SK-N-SH (cell line): ENCODE results near the gene BCAR3. TPM values are rescaled to one million over a fixed set of nuclear protein-coding genes. Genes with fewer than 3 reads are reported as not detected.

Source experiments
- CTCF ChIA-PET: fragments of 300-600, 350-600 bp; formaldehyde crosslinking; extraction: SDS; loops from one replicate; lab custom pipeline; 2021; lab: Yijun Ruan, JAX
- POLR2A ChIA-PET: fragments of 350-600 bp; sonication (Branson Sonifier 250); formaldehyde crosslinking; extraction: SDS; loops from one replicate; lab custom pipeline; 2020; ENCODE audit warnings: antibody characterized with exemption, inconsistent platforms; lab: Yijun Ruan, JAX
- DNase-seq: peaks from one replicate; pipeline ENCODE4 v3.0.0; 2012
- H2AFZ ChIP-seq: fragments of 200-600 bp; sonication (generic); 2 replicates; pipeline ENCODE4 v1.8.1; 2016; ENCODE audit warnings: antibody characterized with exemption, mild to moderate bottlenecking, low read depth
- H3F3A ChIP-seq: fragments of 200-600 bp; sonication (generic); replicated peaks from 2 replicates; pipeline ENCODE3; 2016; ENCODE audit warnings: antibody characterized with exemption, mild to moderate bottlenecking; ENCODE audit not compliant: insufficient read depth
- H3K27ac ChIP-seq, 2 experiments: fragments of 200-500 bp in 1 of 2; fragments of 200-600 bp in 1 of 2; sonication (Bioruptor generic) in 1 of 2; sonication (generic), shearing (Covaris generic) in 1 of 2; 2 replicates each; pipeline versions ENCODE4 v1.5.1 to v1.6.1; 2014 to 2016; ENCODE audit warnings: low read depth in 2 of 2, inconsistent platforms in 1 of 2, low read length in 1 of 2, mild to moderate bottlenecking in 1 of 2, mixed read lengths in 1 of 2
- H3K27me3 ChIP-seq: fragments of 200-600 bp; sonication (generic), shearing (Covaris generic); 2 replicates; pipeline ENCODE4 v1.6.1; 2016; ENCODE audit warnings: mixed run types; ENCODE audit not compliant: insufficient read depth
- H3K36me3 ChIP-seq, 2 experiments: fragments of 200-500 bp in 1 of 2; fragments of 200-600 bp in 1 of 2; sonication (Bioruptor generic) in 1 of 2; sonication (generic) in 1 of 2; replicated peaks in 1 of 2; 2 replicates each; pipeline versions ENCODE3 to v1.5.1; 2014 to 2016; ENCODE audit warnings: low read length in 1 of 2, mild to moderate bottlenecking in 1 of 2; ENCODE audit not compliant: insufficient read depth in 2 of 2, control insufficient read depth in 1 of 2
- H3K4me1 ChIP-seq, 2 experiments: fragments of 200-500 bp in 1 of 2; fragments of 200-600 bp in 1 of 2; sonication (Bioruptor generic) in 1 of 2; sonication (generic), shearing (Covaris generic) in 1 of 2; 2 replicates each; pipeline versions ENCODE4 v1.5.1 to v1.6.1; 2014 to 2016; ENCODE audit warnings: low read depth in 1 of 2, low read length in 1 of 2, mixed run types in 1 of 2; ENCODE audit not compliant: insufficient read depth in 2 of 2, control insufficient read depth in 1 of 2
- H3K4me2 ChIP-seq: fragments of 200-600 bp; sonication (generic), shearing (Covaris generic); 2 replicates; pipeline ENCODE4 v1.6.1; 2017; ENCODE audit warnings: mixed run types
- H3K4me3 ChIP-seq, 2 experiments: fragments of 200-500 bp in 1 of 2; fragments of 200-600 bp in 1 of 2; sonication (Bioruptor generic) in 1 of 2; sonication (generic), shearing (Covaris generic) in 1 of 2; 2 replicates each; pipeline versions ENCODE4 v1.5.1 to v1.8.1; 2014 to 2016; ENCODE audit warnings: low read depth in 2 of 2, inconsistent platforms in 1 of 2, low read length in 1 of 2, mild to moderate bottlenecking in 1 of 2, mixed read lengths in 1 of 2, moderate library complexity in 1 of 2
- H3K79me2 ChIP-seq: fragments of 200-600 bp; sonication (generic); 2 replicates; pipeline ENCODE4 v1.8.1; 2017; ENCODE audit warnings: mild to moderate bottlenecking; ENCODE audit not compliant: insufficient read depth
- H3K9ac ChIP-seq: fragments of 200-600 bp; sonication (generic); 2 replicates; pipeline ENCODE4 v1.6.1; 2017; ENCODE audit warnings: mixed run types
- H3K9me2 ChIP-seq: fragments of 200-600 bp; sonication (generic); 2 replicates; pipeline ENCODE4 v1.6.1; 2017; ENCODE audit warnings: mixed run types
- H3K9me3 ChIP-seq: fragments of 200-600 bp; sonication (generic); 2 replicates; pipeline ENCODE4 v1.6.1; 2017; ENCODE audit warnings: mixed run types, mild to moderate bottlenecking, moderate library complexity
- H4K20me1 ChIP-seq: fragments of 200-600 bp; sonication (generic); 2 replicates; pipeline ENCODE4 v1.6.1; 2017; ENCODE audit warnings: mild to moderate bottlenecking, mixed run types; ENCODE audit not compliant: insufficient read depth
- ELF1 ChIP-seq: IDR thresholded peaks from 2 replicates; pipeline ENCODE4 v1.4.0; 2012
- FOSL2 ChIP-seq: IDR thresholded peaks from 2 replicates; pipeline ENCODE4 v1.4.0; 2012; ENCODE audit warnings: low read depth, mild to moderate bottlenecking, moderate library complexity, borderline replicate concordance
- IRF3 ChIP-seq: fragments of 150-350 bp; IDR thresholded peaks from 2 replicates; pipeline ENCODE4 v1.6.1; 2016; ENCODE audit warnings: mild to moderate bottlenecking, low read depth, low read length
- MAX ChIP-seq: IDR thresholded peaks from 2 replicates; pipeline ENCODE4 v1.4.0; 2012; ENCODE audit warnings: low read depth
- POLR2AphosphoS5 ChIP-seq: IDR thresholded peaks from 2 replicates; pipeline ENCODE4 v1.6.1; 2012; ENCODE audit warnings: low read depth, low read length
- RCOR1 ChIP-seq: fragments of 150-350 bp; IDR thresholded peaks from 2 replicates; pipeline ENCODE4 v1.6.1; 2017; ENCODE audit warnings: antibody characterized with exemption, low read length
- TAF1 ChIP-seq: IDR thresholded peaks from 2 replicates; pipeline ENCODE4 v1.6.1; 2012; ENCODE audit warnings: low read depth, mild to moderate bottlenecking, low read length, moderate library complexity, borderline replicate concordance
- TCF12 ChIP-seq: IDR thresholded peaks from 2 replicates; pipeline ENCODE4 v1.4.0; 2012
- WGBS: methylation state at CpG from one replicate; pipeline ENCODE4 v1.1.6; 2017; ENCODE audit warnings: low lambda C conversion rate; 5-methylcytosine and 5-hydroxymethylcytosine counted together
- polyA plus RNA-seq, 3 experiments: library from polyadenylated mRNA; depleted of rRNA; stranded (reverse); fragments of >200 nt; gene quantifications; 2 replicates each; pipeline ENCODE4 v1.2.3, GENCODE V29; 2012
- TF ChIP-seq, protein P1 (sequence below): IDR thresholded peaks from 2 replicates; pipeline ENCODE4 v1.4.0; 2012; ENCODE audit warnings: low read depth, borderline replicate concordance

BCAR3 gene
- polyA plus RNA-seq, 1 of the 3 experiments (the other 2 are of a cell fraction): 58.4 TPM

DNA sequence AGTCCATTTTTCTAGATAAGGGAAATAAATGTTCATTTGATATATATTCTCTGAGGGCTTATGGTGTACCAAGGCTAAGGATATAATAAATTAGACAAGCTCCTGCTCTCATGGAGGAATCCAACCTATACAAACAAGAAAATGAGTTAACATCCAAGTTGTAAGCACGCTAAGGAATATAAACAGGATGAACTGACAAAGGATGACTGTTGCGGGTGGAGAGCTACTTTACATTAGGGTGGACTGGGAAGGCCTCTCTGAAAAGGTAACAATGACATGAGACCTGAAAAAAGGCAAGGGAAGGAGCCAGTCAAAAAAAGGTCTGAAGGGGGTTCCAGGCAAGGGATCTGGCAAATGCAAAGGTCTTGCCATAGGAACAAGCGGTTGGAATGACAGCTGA, 3.1 kb downstream of the BCAR3 start:
- peaks cover 61% of the 10 kb centered on the region for H4K20me1 ChIP-seq
- H3K9ac ChIP-seq: no peak overlapping the region

DNA sequence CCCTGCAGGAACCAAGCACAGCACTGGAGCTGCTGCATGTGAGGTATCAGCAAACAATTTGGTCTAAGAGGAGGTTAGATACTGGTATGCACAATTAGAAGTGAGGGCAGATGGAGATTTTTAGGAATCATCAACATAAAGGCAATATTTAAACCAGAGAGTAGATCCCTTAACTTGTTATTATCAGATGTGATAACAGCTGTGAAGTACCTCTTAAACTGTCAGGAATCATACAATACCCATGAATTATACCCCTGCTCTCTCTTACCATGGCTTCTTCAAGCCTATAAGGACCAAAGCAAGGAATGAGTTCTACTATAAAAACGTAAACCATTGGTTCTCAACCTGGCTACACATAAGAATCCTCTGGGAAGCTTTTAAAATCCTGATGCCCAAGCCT, 3.9 kb downstream of the BCAR3 start:
- WGBS: 92% methylated on average over 1 of the region's 1 CpG
- Histone ChIP-seq H4K20me1 (peaks cover 69% of the 10 kb centered on the region), H2AFZ (no peak overlapping the region), H3K4me1 (peaks cover 44 to 45% of the 10 kb centered on the region in 2 experiments), H3K27me3 (no peaks in the 10 kb centered on the region), H3K4me3 (no peak overlapping the region; a peak in 1 of 4 replicates), H3K9me3 (no peaks in the 10 kb centered on the region), H3K79me2 (peaks cover 100% of the 10 kb centered on the region), H3K27ac (no peak overlapping the region), H3K36me3 (peaks cover 17 to 38% of the 10 kb centered on the region in 2 experiments), H3F3A (peaks cover 51% of the 10 kb centered on the region), H3K9me2 (no peaks in the 10 kb centered on the region), H3K9ac (no peak overlapping the region), H3K4me2 (peak overlapping the region; percentile 45; the same call in 1 of the 2 replicates)
- POLR2A ChIA-PET: no interaction called here
- TF ChIP-seq POLR2AphosphoS5 (no peak), FOSL2 (no peak), ELF1 (no peak), RCOR1 (no peak)
- CTCF ChIA-PET: interaction anchor here (1.0 to 7.1 kb wide), 8 partner anchors 11 to 136 kb away, joined by 3 to 61 read pairs (median 4); no protein-coding TSS in a partner anchor
- DNase-seq: no peak

More for the DNA sequence above, 3.1 kb downstream of the BCAR3 start:
- peaks cover 49% of the 10 kb centered on the region for H3F3A ChIP-seq
- no peak overlapping the region for H2AFZ ChIP-seq
- no peak for TF ChIP-seq MAX
- TF ChIP-seq TAF1: no peak
- TF ChIP-seq TCF12: no peak
- TF ChIP-seq IRF3: no peak
- TF ChIP-seq, protein P1, sequence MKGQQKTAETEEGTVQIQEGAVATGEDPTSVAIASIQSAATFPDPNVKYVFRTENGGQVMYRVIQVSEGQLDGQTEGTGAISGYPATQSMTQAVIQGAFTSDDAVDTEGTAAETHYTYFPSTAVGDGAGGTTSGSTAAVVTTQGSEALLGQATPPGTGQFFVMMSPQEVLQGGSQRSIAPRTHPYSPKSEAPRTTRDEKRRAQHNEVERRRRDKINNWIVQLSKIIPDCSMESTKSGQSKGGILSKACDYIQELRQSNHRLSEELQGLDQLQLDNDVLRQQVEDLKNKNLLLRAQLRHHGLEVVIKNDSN: no peak
- TF ChIP-seq RCOR1: no peak
- H3K4me1 ChIP-seq: peaks cover 38 to 39% of the 10 kb centered on the region in 2 experiments
- peaks cover 12 to 30% of the 10 kb centered on the region in 2 experiments for H3K36me3 ChIP-seq
- peak overlapping the region in 1 of 2 experiments; percentile 95; a peak in 1 of 4 replicates for H3K27ac ChIP-seq
- peak overlapping the region; percentile 81; the same call in 1 of the 2 replicates for H3K4me2 ChIP-seq
- no peaks in the 10 kb centered on the region for H3K9me2 ChIP-seq
- DNase-seq: no peak
- H3K4me3 ChIP-seq: no peak overlapping the region
- POLR2A ChIA-PET: no interaction called here
- 92% methylated on average over 3 of the region's 3 CpGs for WGBS
- H3K9me3 ChIP-seq: no peaks in the 10 kb centered on the region
- no peaks in the 10 kb centered on the region for H3K27me3 ChIP-seq
- peaks cover 100% of the 10 kb centered on the region for H3K79me2 ChIP-seq
- CTCF ChIA-PET: interaction anchor here (1.0 to 7.1 kb wide), 8 partner anchors 10 to 135 kb away, joined by 3 to 61 read pairs (median 4); no protein-coding TSS in a partner anchor
